IgD-negative memory B cell (primary cell): Measurements from ENCODE around the gene BLM. TPM values are rescaled to one million over a fixed set of nuclear protein-coding genes. Genes with fewer than 3 reads are reported as not detected.

Source experiments
- H3K27ac Mint-ChIP-seq, 3 donors: one replicate each; pipeline ENCODE4 v1.8.0; 2020 to 2022; ENCODE audit warnings: mild to moderate bottlenecking in 3 of 3, mixed read lengths in 3 of 3, moderate library complexity in 1 of 3
- H3K27me3 Mint-ChIP-seq: one replicate; pipeline ENCODE4 v1.8.0; 2021; ENCODE audit warnings: mixed read lengths
- H3K36me3 Mint-ChIP-seq: one replicate; pipeline ENCODE4 v1.8.0; 2020; ENCODE audit warnings: mild to moderate bottlenecking, mixed read lengths
- H3K4me1 Mint-ChIP-seq, 3 donors: one replicate each; pipeline ENCODE4 v1.8.0; 2020 to 2022; ENCODE audit warnings: mixed read lengths in 3 of 3, mild to moderate bottlenecking in 1 of 3
- H3K4me3 Mint-ChIP-seq, 4 donors: one replicate each; pipeline ENCODE4 v1.8.0; 2020 to 2022; ENCODE audit warnings: mild to moderate bottlenecking in 4 of 4, mixed read lengths in 4 of 4, moderate library complexity in 3 of 4
- H3K9me3 Mint-ChIP-seq, 3 donors: one replicate each; pipeline ENCODE4 v1.8.0; 2020 to 2021; ENCODE audit warnings: mixed read lengths in 3 of 3, mild to moderate bottlenecking in 1 of 3
- polyA plus RNA-seq: library from polyadenylated mRNA; unstranded; fragments of 300-500 nt; fragmentation: Illumina TruSeq; gene quantifications from one replicate; pipeline ENCODE4 v1.2.3, GENCODE V29; 2021

The BLM gene
- polyA plus RNA-seq, 1 donor from 2014 or later, result 14.4 TPM

DNA sequence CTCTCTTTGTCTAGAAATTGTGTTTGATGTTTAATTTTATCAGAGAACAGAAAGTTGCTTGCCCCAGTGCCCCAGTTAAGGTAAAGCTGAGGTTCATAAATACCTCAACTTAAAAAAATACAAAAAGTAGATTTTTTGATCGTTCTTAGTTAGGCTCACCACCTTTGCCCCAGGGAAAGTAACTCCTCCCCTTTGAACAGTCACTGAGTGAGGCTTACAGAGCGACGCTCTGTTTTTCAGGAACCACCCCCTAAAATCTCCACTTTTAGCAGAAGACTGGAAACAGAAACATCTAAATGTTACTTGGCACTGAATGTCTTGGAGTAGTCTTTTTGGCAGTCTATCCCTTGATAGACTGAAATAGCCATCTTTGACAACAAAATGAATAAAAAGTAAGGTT is 24.9 kb downstream of the BLM start:
- peaks cover 7% of the 10 kb centered on the region for H3K36me3 Mint-ChIP-seq
- H3K9me3 Mint-ChIP-seq, result peaks cover 0 to 4% (median 0%) of the 10 kb centered on the region in 3 donors
- H3K27me3 Mint-ChIP-seq, result no peaks in the 10 kb centered on the region
- H3K4me3 Mint-ChIP-seq, result no peak overlapping the region
- H3K27ac Mint-ChIP-seq, result peak overlapping the region in 1 of 3 donors; percentile 71
- peaks cover 3 to 9% (median 7%) of the 10 kb centered on the region in 3 donors for H3K4me1 Mint-ChIP-seq

- Mint-ChIP-seq H3K27ac (peak overlapping the region in 1 of 3 donors; percentile 44), H3K27me3 (no peaks in the 10 kb centered on the region), H3K36me3 (peaks cover 12% of the 10 kb centered on the region), H3K4me3 (no peak overlapping the region), H3K4me1 (peaks cover 0 to 6% (median 3%) of the 10 kb centered on the region in 3 donors), H3K9me3 (peaks cover 0 to 4% (median 0%) of the 10 kb centered on the region in 3 donors)
Observed at GRCh38 chr15:90743407-90743806, 26.3 kb downstream of the BLM start.

DNA sequence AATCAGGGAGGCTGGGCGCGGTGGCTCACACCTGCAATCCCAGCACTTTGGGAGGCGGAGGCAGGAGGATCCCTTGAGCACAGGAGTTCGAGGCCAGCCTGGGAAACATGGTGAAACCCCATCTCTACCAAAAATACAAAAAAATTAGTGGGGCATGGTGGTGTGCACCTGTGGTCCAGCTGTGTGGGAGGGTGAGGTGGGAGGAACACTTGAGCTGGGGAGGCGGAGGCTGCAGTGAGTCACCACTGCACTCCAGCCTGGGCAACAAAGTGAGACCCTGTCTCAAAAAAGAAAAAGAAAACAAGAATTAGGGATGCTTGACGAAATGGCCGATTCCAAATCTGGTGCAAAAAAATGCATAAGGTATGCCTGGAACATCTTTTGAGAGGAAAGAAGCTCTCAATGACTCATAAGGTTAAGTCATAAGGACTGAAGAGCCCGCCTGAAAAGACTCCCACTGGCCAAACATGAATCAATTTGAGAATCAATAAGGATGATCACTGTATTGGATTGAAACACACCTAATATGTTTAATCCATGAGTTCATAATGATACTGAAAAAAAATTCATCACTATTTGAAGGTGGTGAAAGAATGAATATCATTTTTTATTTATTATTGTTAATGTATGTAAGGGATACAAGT is 27.7 kb downstream of the BLM start:
- Mint-ChIP-seq H3K27me3 (no peaks in the 10 kb centered on the region), H3K4me1 (peaks cover 8 to 13% (median 10%) of the 10 kb centered on the region in 3 donors), H3K4me3 (no peak overlapping the region), H3K27ac (peak overlapping the region in 1 of 3 donors; percentile 86), H3K9me3 (peaks cover 0 to 4% (median 0%) of the 10 kb centered on the region in 3 donors), H3K36me3 (peaks cover 12% of the 10 kb centered on the region)

GRCh38 chr15:90749754-90750153 is 32.6 kb downstream of the BLM start:
- Mint-ChIP-seq H3K27ac (no peak overlapping the region), H3K4me1 (peaks cover 11 to 21% (median 16%) of the 10 kb centered on the region in 3 donors), H3K27me3 (no peaks in the 10 kb centered on the region), H3K9me3 (no peaks in the 10 kb centered on the region), H3K36me3 (peaks cover 7% of the 10 kb centered on the region), H3K4me3 (peak overlapping the region in 3 of 4 donors; percentile 17 to 74 (median 39))

- peak overlapping the region in 1 of 3 donors; percentile 39 for H3K27ac Mint-ChIP-seq
- H3K27me3 Mint-ChIP-seq, result no peaks in the 10 kb centered on the region
- H3K4me1 Mint-ChIP-seq, result peaks cover 11 to 21% (median 16%) of the 10 kb centered on the region in 3 donors
- H3K9me3 Mint-ChIP-seq, result no peaks in the 10 kb centered on the region
- peaks cover 7% of the 10 kb centered on the region for H3K36me3 Mint-ChIP-seq
- H3K4me3 Mint-ChIP-seq, result peak overlapping the region; percentile 17 to 74 (median 52)
Observed at GRCh38 chr15:90750186-90750585, 33.0 kb downstream of the BLM start.

GRCh38 chr15:90751300-90751825 is 34.2 kb downstream of the BLM start:
- H3K9me3 Mint-ChIP-seq, result no peaks in the 10 kb centered on the region
- peaks cover 11 to 21% (median 15%) of the 10 kb centered on the region in 3 donors for H3K4me1 Mint-ChIP-seq
- H3K27me3 Mint-ChIP-seq, result no peaks in the 10 kb centered on the region
- peaks cover 7% of the 10 kb centered on the region for H3K36me3 Mint-ChIP-seq
- no peak overlapping the region for H3K27ac Mint-ChIP-seq
- H3K4me3 Mint-ChIP-seq, result no peak overlapping the region

DNA sequence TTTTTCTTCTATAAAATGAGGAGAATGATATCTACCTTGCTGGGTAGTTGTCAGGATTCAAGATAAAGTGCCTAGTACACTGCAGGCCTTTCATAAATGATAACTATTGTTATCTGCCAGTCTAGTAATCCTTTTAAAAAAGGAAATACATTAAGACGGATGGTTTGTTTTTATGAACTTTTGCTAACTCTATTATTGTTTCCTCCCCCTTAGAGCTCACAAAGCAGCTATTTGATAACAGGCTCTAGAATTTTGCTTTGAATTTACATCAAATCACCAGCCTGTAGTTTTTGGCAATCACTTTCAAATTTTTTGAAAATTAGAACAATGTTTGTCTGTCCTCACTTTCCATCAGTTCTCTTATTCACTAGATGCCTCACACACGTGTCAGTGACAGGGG is 39.8 kb downstream of the BLM start:
- H3K27me3 Mint-ChIP-seq, result no peaks in the 10 kb centered on the region
- no peaks in the 10 kb centered on the region for H3K9me3 Mint-ChIP-seq
- peak overlapping the region in 1 of 3 donors; percentile 15 for H3K27ac Mint-ChIP-seq
- peaks cover 0 to 5% (median 3%) of the 10 kb centered on the region in 3 donors for H3K4me1 Mint-ChIP-seq
- no peak overlapping the region for H3K4me3 Mint-ChIP-seq
- H3K36me3 Mint-ChIP-seq, result peaks cover 13% of the 10 kb centered on the region

- Mint-ChIP-seq H3K27ac (peak overlapping the region in 1 of 3 donors; percentile 15), H3K4me1 (peaks cover 0 to 5% (median 3%) of the 10 kb centered on the region in 3 donors), H3K36me3 (peaks cover 13% of the 10 kb centered on the region), H3K27me3 (no peaks in the 10 kb centered on the region), H3K9me3 (no peaks in the 10 kb centered on the region), H3K4me3 (no peak overlapping the region)
Observed at GRCh38 chr15:90757461-90757860, 40.3 kb downstream of the BLM start.

DNA sequence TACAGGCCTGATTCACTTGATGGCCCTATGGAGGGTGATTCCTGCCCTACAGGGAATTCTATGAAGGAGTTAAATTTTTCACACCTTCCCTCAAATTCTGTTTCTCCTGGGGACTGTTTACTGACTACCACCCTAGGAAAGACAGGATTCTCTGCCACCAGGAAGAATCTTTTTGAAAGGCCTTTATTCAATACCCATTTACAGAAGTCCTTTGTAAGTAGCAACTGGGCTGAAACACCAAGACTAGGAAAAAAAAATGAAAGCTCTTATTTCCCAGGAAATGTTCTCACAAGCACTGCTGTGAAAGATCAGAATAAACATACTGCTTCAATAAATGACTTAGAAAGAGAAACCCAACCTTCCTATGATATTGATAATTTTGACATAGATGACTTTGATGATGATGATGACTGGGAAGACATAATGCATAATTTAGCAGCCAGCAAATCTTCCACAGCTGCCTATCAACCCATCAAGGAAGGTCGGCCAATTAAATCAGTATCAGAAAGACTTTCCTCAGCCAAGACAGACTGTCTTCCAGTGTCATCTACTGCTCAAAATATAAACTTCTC is 43.6 kb downstream of the BLM start:
- H3K27me3 Mint-ChIP-seq, result no peaks in the 10 kb centered on the region
- H3K4me3 Mint-ChIP-seq, result no peak overlapping the region
- no peaks in the 10 kb centered on the region for H3K9me3 Mint-ChIP-seq
- no peak overlapping the region for H3K27ac Mint-ChIP-seq
- peaks cover 6 to 8% (median 6%) of the 10 kb centered on the region in 3 donors for H3K4me1 Mint-ChIP-seq
- H3K36me3 Mint-ChIP-seq, result peaks cover 14% of the 10 kb centered on the region

DNA sequence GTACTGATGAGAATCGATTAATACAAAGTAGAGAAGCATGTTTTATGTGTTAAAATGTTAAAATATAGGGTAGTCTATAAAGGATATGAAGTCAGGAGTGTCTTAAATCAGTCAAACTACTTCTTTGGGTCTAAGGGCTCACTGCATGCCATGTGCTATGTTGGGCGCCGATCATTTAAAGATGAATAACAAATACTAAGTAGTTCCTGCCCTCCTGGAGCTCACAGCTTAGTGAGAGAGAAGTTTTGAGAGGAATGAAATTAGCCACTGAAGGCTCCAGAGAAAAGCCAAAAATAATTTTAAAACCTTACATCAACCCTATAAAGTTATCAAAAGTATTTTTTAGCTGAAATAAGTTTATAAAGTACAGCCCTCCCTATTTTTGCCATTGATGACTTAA is 44.5 kb downstream of the BLM start:
- Mint-ChIP-seq H3K9me3 (no peaks in the 10 kb centered on the region), H3K27me3 (no peaks in the 10 kb centered on the region), H3K27ac (no peak overlapping the region), H3K4me1 (peaks cover 6 to 9% (median 6%) of the 10 kb centered on the region in 3 donors), H3K36me3 (peaks cover 14% of the 10 kb centered on the region), H3K4me3 (no peak overlapping the region)

GRCh38 chr15:90762109-90762508 is 45.0 kb downstream of the BLM start:
- H3K4me3 Mint-ChIP-seq, result no peak overlapping the region
- no peaks in the 10 kb centered on the region for H3K9me3 Mint-ChIP-seq
- H3K4me1 Mint-ChIP-seq, result peaks cover 4 to 9% (median 6%) of the 10 kb centered on the region in 3 donors
- peaks cover 12% of the 10 kb centered on the region for H3K36me3 Mint-ChIP-seq
- no peaks in the 10 kb centered on the region for H3K27me3 Mint-ChIP-seq
- H3K27ac Mint-ChIP-seq, result peak overlapping the region in 1 of 3 donors; percentile 86

DNA sequence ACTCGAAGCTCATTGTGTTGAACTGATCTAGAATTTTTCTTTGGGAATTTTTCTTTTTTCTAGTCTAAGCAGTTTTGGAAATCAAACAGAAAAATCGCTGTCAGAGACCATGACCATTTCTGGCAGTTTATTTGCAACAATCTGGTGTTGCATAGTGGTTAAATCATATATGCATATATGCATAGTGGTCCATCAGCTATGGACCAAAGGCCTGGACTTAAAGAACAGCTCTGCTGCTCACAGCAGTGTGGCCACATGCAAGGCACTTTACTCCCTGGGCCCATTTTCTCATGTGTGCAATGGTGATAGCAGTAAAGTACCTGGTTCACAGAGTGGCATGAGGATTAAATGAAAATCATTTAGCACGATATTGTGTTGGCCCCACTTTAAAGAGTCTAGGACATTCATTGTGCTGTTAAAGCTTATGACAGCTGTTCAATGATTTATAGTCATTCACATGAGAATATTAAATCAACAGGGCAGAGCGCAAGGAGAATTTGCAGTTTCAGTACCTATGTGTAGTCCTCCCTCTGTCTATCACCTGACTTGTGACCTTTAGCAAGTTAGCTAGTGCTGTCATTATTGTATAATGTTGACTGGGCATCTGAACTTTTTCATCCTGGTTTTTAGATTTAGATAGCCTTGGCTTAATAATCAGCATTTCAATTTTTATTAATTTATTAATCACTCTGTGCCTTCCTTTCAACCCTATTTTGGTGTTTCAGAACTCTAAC is 46.4 kb downstream of the BLM start:
- no peak overlapping the region for H3K4me3 Mint-ChIP-seq
- no peaks in the 10 kb centered on the region for H3K9me3 Mint-ChIP-seq
- peaks cover 9% of the 10 kb centered on the region for H3K36me3 Mint-ChIP-seq
- H3K27ac Mint-ChIP-seq, result peak overlapping the region in 1 of 3 donors; percentile 57
- H3K27me3 Mint-ChIP-seq, result no peaks in the 10 kb centered on the region
- H3K4me1 Mint-ChIP-seq, result peaks cover 1 to 6% (median 6%) of the 10 kb centered on the region in 3 donors

DNA sequence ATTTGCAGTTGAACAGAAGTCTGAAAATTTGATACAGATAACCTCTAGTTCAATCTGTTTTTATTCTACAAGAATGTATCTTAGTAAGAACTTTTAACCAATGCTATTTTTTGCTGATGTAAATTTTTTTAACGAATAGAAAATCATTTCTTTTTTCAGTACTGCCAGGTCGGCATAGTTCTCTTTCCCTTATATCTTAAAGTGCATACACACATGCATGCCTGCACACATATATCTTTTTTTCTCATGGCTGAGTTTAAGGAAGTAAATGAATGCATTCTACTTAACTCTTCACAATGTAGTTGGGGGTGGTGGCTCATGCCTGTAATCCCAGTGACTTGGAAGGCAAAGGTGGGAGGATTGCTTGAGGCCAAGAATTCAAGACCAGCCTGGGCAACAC is 48.4 kb downstream of the BLM start:
- Mint-ChIP-seq H3K4me3 (no peak overlapping the region), H3K4me1 (peaks cover 1 to 6% (median 6%) of the 10 kb centered on the region in 3 donors), H3K27me3 (no peaks in the 10 kb centered on the region), H3K9me3 (no peaks in the 10 kb centered on the region), H3K27ac (peak overlapping the region in 1 of 3 donors; percentile 74), H3K36me3 (peaks cover 11% of the 10 kb centered on the region)

DNA sequence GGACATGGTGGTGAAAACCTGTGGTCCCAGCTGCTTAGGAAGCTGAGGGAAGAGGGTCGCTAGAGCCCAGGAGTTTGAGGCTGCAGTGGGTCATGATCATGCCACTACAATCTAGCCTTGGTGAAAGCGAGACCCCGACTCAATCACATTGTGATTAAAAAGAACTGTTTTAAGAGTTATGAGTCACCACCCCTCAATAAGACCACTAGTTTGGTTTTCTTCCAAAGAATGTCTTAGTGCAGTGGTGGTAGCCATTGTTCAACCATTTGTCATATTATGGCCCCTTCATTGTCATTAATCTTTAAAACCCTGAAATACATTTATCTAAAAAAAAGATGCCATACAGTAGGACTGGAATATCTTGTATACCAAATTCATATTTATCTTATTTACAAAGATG is 48.8 kb downstream of the BLM start:
- Mint-ChIP-seq H3K9me3 (no peaks in the 10 kb centered on the region), H3K27me3 (no peaks in the 10 kb centered on the region), H3K4me3 (no peak overlapping the region), H3K4me1 (peaks cover 1 to 6% (median 6%) of the 10 kb centered on the region in 3 donors), H3K27ac (peak overlapping the region in 1 of 3 donors; percentile 74), H3K36me3 (peaks cover 10% of the 10 kb centered on the region)

DNA sequence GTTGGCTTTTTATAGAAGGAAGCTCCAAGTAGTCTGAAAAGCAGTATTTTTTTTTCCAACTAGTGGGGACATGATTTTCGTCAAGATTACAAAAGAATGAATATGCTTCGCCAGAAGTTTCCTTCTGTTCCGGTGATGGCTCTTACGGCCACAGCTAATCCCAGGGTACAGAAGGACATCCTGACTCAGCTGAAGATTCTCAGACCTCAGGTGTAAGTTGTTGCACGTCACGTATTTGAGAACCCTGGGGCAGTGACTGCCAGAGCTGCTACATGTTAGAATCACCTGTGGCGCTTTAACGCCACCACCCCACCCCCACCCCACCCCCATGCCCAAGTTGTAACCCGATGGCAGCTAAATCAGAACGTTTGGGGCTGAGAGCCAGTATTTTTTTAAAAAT is 52.2 kb downstream of the BLM start:
- Mint-ChIP-seq H3K4me3 (no peak overlapping the region), H3K4me1 (peaks cover 1 to 6% (median 6%) of the 10 kb centered on the region in 3 donors), H3K9me3 (no peaks in the 10 kb centered on the region), H3K27me3 (no peaks in the 10 kb centered on the region), H3K36me3 (peaks cover 10% of the 10 kb centered on the region), H3K27ac (no peak overlapping the region)
